Motor neuron (in vitro differentiated cells): ENCODE results near the gene ABR. TPM values are rescaled to one million over a fixed set of nuclear protein-coding genes. Genes with fewer than 3 reads are reported as not detected.

Experiments used
- ATAC-seq, 8 experiments: fragments of 200-7000 bp; cut with Tn5 transposase; replicated peaks in 6 of 8; 2 replicates each; pipeline ENCODE4 v1.8.0; 2021; ENCODE audit warnings: mild to moderate bottlenecking in 8 of 8, moderate library complexity in 8 of 8
- H3K27ac ChIP-seq, 2 donors: fragments of 250-450 bp; sonication (Bioruptor Pico); 2 replicates each; pipeline ENCODE4 v1.9.0; 2021; ENCODE audit warnings: antibody characterized with exemption in 2 of 2, mild to moderate bottlenecking in 2 of 2, moderate library complexity in 1 of 2
- H3K4me1 ChIP-seq, 2 donors: fragments of 250-450 bp; sonication (Bioruptor Pico); replicated peaks in 1 of 2; 2 replicates each; pipeline ENCODE4 v1.6.1; 2021; ENCODE audit warnings: antibody characterized with exemption in 2 of 2, mild to moderate bottlenecking in 2 of 2, moderate library complexity in 1 of 2
- H3K4me3 ChIP-seq, 5 donors: fragments of 250-450 bp; sonication (Bioruptor Pico); 2 replicates each; pipeline ENCODE4 v1.9.0; 2021; ENCODE audit warnings: antibody characterized with exemption in 5 of 5, mild to moderate bottlenecking in 5 of 5, moderate library complexity in 4 of 5
- WGBS, 10 experiments: fragments of 450-650 bp; shearing (Covaris generic); methylation state at CpG; one replicate each; pipeline ENCODE4 v1.0.0; 2022; 5-methylcytosine and 5-hydroxymethylcytosine counted together
- in situ Hi-C, 9 experiments: fragments of 400-800 bp; cut with MboI; loops; one replicate each; pipeline ENCODE4 v1.15.0; 2021; ENCODE audit warnings: low sequenced_read_pairs in 9 of 9, low pct_unique_long_range_greater_than_20kb in 2 of 9; ENCODE audit not compliant: unreplicated experiment in 9 of 9
- total RNA-seq, 8 experiments: library from RNA; unstranded; fragments of 300-600 nt; gene quantifications; 2 replicates each; pipeline versions ENCODE4 v1.2.3 to v1.2.4, GENCODE V29; 2022

The ABR gene
- total RNA-seq, 8 experiments from 2014 or later = 21.4 to 87.4 (median 33.1) TPM

DNA sequence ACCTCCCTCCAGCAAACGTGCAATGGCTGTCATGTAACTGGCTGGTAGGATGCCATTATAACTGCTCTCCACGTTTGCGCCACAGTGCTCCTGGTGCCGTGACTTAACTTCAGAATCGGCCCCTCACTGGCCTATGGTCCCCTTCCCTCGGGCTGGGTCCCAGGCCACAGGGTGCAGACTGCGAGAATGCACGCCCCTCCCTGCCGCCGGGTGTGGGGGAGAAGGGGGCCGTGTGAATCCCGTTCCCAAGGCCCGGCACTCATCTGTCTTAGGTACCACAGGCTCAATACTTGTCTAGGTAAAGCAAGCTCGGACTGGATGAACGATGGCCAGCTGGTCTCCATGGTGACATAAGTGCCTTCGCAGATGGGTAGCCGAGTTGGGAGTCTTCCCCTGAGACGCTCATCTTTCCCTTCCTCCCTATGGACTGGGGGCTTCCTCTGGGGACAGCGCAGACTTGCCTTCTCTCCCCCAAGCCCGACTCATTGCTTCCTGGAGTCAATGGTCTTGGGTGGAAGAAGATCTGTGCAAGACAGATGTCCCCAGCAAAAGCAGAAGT, 145.1 kb downstream of the ABR start:
- Histone ChIP-seq H3K4me1 (peaks cover 45 to 51% of the 10 kb centered on the region in 2 donors), H3K4me3 (no peak overlapping the region), H3K27ac (peak overlapping the region; percentile 35 to 54)
- ATAC-seq = peak in 5 of 8 experiments; percentile 23 to 43 (median 39)
- WGBS, 10 experiments = 25 to 91% (median 73%) methylated on average over 1 to 8 of the region's 20 CpGs; no CpG with 5 or more reads in 4 of the 10 experiments
- in situ Hi-C loops = no loop called here

DNA sequence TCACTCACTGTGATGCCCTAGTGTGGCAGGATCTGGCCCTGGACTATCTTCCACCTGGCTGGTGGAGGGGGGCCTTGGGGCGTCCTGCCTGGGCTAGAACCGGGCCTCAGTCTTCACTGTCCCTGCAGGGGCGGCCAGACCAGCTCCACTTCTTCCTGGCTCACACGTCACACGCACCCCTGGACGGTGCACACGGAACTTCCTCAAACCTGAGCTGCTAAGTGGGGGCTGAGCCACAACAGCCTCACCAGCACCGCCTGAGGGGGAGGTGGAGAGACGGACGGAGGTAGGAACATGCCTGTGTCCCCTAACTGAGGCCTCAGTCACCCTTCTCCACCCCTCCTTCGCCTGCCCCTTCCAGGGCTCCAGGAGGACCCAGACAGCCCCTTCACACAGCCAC, 146.3 kb downstream of the ABR start:
- no peak overlapping the region for H3K4me3 ChIP-seq
- H3K27ac ChIP-seq = no peak overlapping the region
- peaks cover 39 to 51% of the 10 kb centered on the region in 2 donors for H3K4me1 ChIP-seq
- in situ Hi-C loops = no loop called here
- WGBS, 10 experiments = 50 to 100% (median 87%) methylated on average over 1 to 3 of the region's 11 CpGs; no CpG with 5 or more reads in 6 of the 10 experiments
- no peak for ATAC-seq

DNA sequence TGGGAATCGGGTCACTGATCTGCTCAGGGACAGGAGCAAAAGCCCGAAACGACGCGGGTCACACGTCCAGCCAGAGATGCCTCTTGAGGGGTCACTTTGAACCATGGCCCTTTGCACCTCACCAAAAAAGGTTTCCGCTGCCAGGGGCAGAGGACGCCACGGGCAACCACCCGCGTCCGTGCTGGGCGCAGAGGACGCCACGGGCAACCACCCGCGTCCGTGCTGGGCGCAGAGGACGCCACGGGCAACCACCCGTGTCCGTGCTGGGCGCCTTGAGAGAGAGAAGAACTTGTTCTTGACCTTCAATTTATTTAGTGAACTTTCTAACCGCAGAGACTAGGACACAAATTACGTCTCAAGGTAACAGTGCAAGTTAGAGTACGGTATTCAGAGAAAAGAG, 147.4 kb downstream of the ABR start:
- no peak for ATAC-seq
- no peak overlapping the region for H3K27ac ChIP-seq
- 51 to 93% (median 69%) methylated on average over 3 to 8 of the region's 27 CpGs; no CpG with 5 or more reads in 6 of the 10 experiments for WGBS, 10 experiments
- in situ Hi-C loops = no loop called here
- H3K4me1 ChIP-seq = peaks cover 30 to 40% of the 10 kb centered on the region in 2 donors
- H3K4me3 ChIP-seq = no peak overlapping the region

DNA sequence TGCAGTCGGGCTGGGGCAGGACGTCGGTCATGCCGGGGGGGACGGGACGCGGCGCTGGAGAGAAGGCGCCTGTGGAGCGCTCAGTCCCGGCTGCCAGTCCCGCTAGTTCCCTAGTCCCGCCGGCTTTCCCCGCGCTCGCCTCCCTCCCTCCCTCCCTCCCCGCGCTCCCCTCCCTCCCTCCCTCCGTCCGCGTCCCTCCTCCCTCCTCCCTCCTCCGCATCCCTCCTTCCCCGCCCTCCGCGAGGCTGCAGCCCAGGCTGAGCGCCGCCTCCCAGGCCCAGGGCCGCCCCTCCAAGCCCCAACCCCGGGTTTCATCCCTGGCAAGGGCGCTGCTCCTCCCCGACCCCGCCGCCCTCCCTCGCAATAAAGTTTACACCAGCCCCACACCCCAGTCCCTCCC, 148.1 kb downstream of the ABR start:
- H3K4me3 ChIP-seq = no peak overlapping the region
- H3K4me1 ChIP-seq = peaks cover 28 to 33% of the 10 kb centered on the region in 2 donors
- no CpG with 5 or more reads among the region's 35 CpGs for WGBS, 10 experiments
- in situ Hi-C loops = no loop called here
- H3K27ac ChIP-seq = no peak overlapping the region
- peak; percentile 41 to 76 (median 52) for ATAC-seq

GRCh38 chr17:1030684-1031532, 148.9 kb downstream of the ABR start:
- in situ Hi-C loops = no loop called here
- WGBS, 10 experiments = 48 to 100% (median 70%) methylated on average over 1 to 9 of the region's 45 CpGs; no CpG with 5 or more reads in 5 of the 10 experiments
- ATAC-seq = peak in 4 of 8 experiments; percentile 1 to 5 (median 3)
- no peak overlapping the region for H3K4me3 ChIP-seq
- H3K27ac ChIP-seq = no peak overlapping the region
- peaks cover 25% of the 10 kb centered on the region in 2 donors for H3K4me1 ChIP-seq

DNA sequence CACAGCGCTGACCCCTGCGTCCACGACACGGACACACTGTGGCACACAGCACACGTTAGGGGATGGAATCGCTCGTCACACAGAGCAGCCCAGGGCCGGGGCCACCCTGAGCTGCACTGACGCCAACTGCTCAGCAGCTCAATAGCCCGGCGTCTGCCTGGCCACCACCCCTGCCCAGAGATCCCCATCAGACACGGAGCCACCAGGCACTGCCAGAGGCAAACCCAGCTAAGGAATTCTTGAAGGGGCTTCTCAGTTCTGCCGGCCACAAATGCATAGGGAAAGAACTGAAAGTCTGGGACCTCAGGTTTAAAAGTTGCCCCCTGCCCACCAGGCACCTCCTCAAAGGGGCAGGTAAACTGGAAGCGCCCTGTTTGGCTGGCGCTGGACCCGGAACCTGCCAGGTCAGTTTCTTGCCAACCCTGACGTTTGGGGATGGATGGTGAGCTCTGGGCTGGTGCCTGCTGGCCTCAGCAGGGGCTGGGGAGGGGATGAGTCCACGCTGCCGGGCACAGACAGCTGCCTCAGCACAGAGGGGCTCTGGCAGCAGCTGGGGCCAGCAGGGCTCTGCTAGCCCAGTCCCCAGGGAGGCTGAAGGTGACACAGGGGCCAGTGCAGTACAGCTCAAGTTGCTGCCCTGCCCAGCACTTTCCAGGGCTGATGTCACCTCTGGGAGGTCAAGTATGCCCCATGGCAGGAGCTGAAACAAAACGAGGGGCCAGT, 149.7 kb downstream of the ABR start:
- in situ Hi-C loops = no loop called here
- no peak overlapping the region for H3K27ac ChIP-seq
- WGBS, 10 experiments = 20 to 90% (median 50%) methylated on average over 1 to 8 of the region's 20 CpGs; no CpG with 5 or more reads in 3 of the 10 experiments
- peak in 5 of 8 experiments; percentile 6 to 28 (median 15) for ATAC-seq
- peaks cover 20 to 21% of the 10 kb centered on the region in 2 donors for H3K4me1 ChIP-seq
- no peak overlapping the region for H3K4me3 ChIP-seq

DNA sequence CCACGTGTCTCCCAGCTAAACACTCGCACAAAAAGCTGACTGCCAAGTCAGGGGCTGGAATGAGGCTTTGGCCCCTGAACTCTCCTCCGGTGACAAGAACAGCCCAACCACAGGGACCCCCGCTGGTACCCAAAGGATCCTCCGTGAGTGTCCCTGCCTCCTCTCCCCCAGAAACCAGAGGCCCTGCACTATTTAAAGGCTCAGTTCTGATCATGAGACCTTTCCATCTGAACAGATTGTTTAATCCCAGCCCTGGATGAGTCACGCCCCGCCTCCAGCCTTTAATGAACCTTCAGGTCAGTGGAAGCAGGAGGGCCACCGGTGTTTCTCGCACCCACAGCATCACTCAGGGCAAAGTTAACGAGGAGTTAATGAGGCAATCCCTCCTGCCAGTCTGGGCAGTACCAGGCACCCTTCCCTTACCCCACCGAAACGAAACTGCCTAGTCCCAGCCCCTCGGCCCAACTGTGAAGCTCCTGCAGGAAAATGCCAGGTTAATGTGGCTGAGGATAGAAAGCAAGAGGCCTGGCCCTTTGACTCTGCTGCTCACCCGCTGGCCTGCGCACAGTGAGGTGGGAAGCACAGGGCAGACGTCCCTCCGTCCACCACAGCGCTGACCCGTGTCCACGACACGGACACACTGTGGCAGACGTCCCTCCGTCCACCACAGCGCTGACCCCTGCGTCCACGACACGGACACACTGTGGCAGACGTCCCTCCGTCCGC, 150.4 kb downstream of the ABR start:
- H3K4me3 ChIP-seq = no peak overlapping the region
- no peak overlapping the region for H3K27ac ChIP-seq
- whole genome bisulfite sequencing, 10 experiments = 0 to 91% (median 62%) methylated on average over 1 to 15 of the region's 30 CpGs; no CpG with 5 or more reads in 3 of the 10 experiments
- in situ Hi-C loops = no loop called here
- peaks cover 13% of the 10 kb centered on the region in 2 donors for H3K4me1 ChIP-seq
- ATAC-seq = peak; percentile 11 to 82 (median 50)

DNA sequence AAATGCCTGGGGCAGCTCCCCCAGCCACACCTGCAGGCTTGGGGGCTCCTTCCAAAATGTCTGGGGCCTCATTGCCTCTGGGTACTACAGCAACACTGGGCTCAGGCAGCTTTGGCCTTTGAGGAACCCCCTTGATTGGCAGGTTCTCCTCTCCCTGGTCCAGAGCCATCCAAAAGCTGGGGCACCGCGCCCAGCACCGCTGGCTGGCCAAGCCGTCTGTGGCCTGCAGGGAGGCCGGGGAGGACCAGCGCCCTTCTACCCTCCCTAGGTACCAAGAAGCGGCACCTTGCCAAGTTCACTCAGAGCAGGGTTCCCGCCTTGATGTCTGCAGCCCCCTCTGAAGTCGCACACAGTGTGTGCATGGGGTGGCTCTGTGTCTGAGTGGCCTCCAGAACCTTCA, 152.7 kb downstream of the ABR start:
- in situ Hi-C loops = no loop called here

GRCh38 chr17:1026599-1026975, 153.2 kb downstream of the ABR start:
- 80 to 100% methylated on average over 1 to 2 of the region's 10 CpGs; no CpG with 5 or more reads in 8 of the 10 experiments for WGBS, 10 experiments
- H3K4me1 ChIP-seq = peaks cover 6 to 8% of the 10 kb centered on the region in 2 donors
- ATAC-seq = no peak
- H3K4me3 ChIP-seq = no peak overlapping the region
- in situ Hi-C loops = no loop called here
- H3K27ac ChIP-seq = no peak overlapping the region

More for the DNA sequence above, 152.7 kb downstream of the ABR start:
- WGBS, 10 experiments = 92 to 100% methylated on average over 2 to 3 of the region's 9 CpGs; no CpG with 5 or more reads in 8 of the 10 experiments
- Histone ChIP-seq H3K4me1 (peaks cover 9 to 10% of the 10 kb centered on the region in 2 donors), H3K27ac (no peak overlapping the region), H3K4me3 (no peak overlapping the region)
- ATAC-seq = no peak

GRCh38 chr17:1025733-1026598, 153.8 kb downstream of the ABR start:
- WGBS, 10 experiments = 70 to 97% (median 80%) methylated on average over 2 to 9 of the region's 30 CpGs; no CpG with 5 or more reads in 3 of the 10 experiments
- H3K4me3 ChIP-seq = no peak overlapping the region
- no peak for ATAC-seq
- in situ Hi-C loops = no loop called here
- peaks cover 3 to 8% of the 10 kb centered on the region in 2 donors for H3K4me1 ChIP-seq
- H3K27ac ChIP-seq = no peak overlapping the region

DNA sequence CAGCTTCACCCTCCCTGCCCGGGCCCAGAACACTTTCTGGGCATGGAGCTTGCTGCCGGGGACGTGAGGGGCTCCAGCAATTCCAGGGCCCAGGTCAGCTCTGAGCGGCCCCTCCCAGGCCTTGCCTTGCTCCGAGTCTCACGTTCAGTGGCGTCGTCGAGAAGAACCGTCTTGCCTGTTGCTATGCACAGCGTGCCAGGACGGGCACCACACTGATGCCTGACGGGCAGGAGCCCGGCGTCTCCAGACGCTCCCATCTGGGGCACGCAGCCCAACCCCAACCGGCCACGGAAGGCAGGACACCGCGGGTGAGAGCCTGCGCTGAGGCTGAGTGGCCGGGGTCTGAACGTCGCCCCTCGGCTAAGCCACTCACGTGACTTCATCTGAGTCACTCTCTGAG, 155.7 kb downstream of the ABR start:
- Histone ChIP-seq H3K4me3 (no peak overlapping the region), H3K4me1 (peaks cover 0 to 4% of the 10 kb centered on the region in 2 donors), H3K27ac (no peak overlapping the region)
- in situ Hi-C loops = no loop called here
- WGBS, 10 experiments = 80 to 100% (median 90%) methylated on average over 1 to 3 of the region's 27 CpGs; no CpG with 5 or more reads in 7 of the 10 experiments
- ATAC-seq = no peak
